H1 (cell line): ENCODE measurements around the gene ALG2.

Source experiments
- MAFK ChIP-seq: IDR thresholded peaks from 2 replicates; pipeline ENCODE4 v1.6.1; 2012; ENCODE audit warnings: low read depth, mild to moderate bottlenecking, improper control_type of control experiment, low read length
- POLR2A ChIP-seq, 2 experiments: IDR thresholded peaks; 1 replicate in 1 of 2; 2 replicates in 1 of 2; pipeline ENCODE4 v1.6.1; 2011; ENCODE audit warnings: low read depth in 2 of 2, low read length in 2 of 2, mild to moderate bottlenecking in 2 of 2; ENCODE audit errors: control extremely low read depth in 1 of 2
- RFX5 ChIP-seq: IDR thresholded peaks from 2 replicates; pipeline ENCODE4 v1.6.1; 2011; ENCODE audit warnings: low read depth, low read length, improper control_type of control experiment, borderline replicate concordance
- TBP ChIP-seq: IDR thresholded peaks from 2 replicates; pipeline ENCODE4 v1.6.1; 2011; ENCODE audit warnings: low read depth, low read length, improper control_type of control experiment
- TF ChIP-seq, protein P1 (sequence below), 3 experiments: IDR thresholded peaks; 1 replicate in 2 of 3; 2 replicates in 1 of 3; pipeline versions ENCODE4 v1.5.1 to v1.6.1; 2011; ENCODE audit warnings: low read length in 3 of 3, mild to moderate bottlenecking in 3 of 3, inconsistent platforms in 2 of 3, low read depth in 1 of 3, moderate library complexity in 1 of 3; ENCODE audit not compliant: insufficient read depth in 1 of 3; ENCODE audit errors: control extremely low read depth in 1 of 3

DNA sequence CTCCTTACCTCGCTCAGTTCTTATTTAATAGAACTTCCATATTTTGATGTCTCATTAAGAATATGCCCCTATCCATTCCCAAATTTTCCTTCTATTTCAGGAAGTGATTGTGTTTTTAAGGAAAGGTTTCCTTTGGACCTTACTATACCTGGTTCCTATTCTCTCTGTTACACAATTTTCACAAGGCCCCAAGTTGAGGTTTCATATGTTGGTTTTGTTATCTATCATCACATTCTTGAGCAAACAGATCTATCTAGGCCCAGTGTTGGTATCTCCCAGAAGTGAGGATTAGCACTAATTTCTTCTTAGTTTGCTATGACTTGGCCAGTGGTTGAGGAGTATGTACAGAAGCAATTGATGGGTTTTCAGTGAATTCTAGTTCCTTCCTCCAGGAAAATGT lies 41.5 kb downstream of the ALG2 start:
- no peak for TF ChIP-seq TBP
- TF ChIP-seq POLR2A (IDR thresholded peaks at IDR 0.05; ENCODE audit: control extremely low read depth in 1 of 2, low read depth in 2 of 2, low read length in 2 of 2), result no peak
- no peak for TF ChIP-seq RFX5
- TF ChIP-seq, protein P1, sequence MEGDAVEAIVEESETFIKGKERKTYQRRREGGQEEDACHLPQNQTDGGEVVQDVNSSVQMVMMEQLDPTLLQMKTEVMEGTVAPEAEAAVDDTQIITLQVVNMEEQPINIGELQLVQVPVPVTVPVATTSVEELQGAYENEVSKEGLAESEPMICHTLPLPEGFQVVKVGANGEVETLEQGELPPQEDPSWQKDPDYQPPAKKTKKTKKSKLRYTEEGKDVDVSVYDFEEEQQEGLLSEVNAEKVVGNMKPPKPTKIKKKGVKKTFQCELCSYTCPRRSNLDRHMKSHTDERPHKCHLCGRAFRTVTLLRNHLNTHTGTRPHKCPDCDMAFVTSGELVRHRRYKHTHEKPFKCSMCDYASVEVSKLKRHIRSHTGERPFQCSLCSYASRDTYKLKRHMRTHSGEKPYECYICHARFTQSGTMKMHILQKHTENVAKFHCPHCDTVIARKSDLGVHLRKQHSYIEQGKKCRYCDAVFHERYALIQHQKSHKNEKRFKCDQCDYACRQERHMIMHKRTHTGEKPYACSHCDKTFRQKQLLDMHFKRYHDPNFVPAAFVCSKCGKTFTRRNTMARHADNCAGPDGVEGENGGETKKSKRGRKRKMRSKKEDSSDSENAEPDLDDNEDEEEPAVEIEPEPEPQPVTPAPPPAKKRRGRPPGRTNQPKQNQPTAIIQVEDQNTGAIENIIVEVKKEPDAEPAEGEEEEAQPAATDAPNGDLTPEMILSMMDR (IDR thresholded peaks at IDR 0.05; ENCODE audit: control extremely low read depth in 1 of 3, insufficient read depth in 1 of 3, low read depth in 1 of 3, low read length in 3 of 3), result no peak
- TF ChIP-seq MAFK, result no peak
